Endothelial cell (in vitro differentiated cells): ENCODE measurements around the gene GJC1. TPM values are rescaled to one million over a fixed set of nuclear protein-coding genes. Genes with fewer than 3 reads are reported as not detected.

Source experiments
- DNase-seq: peaks from one replicate; pipeline ENCODE4 v3.0.0; 2021; ENCODE audit warnings: low spot score
- H3K27ac Mint-ChIP-seq: one replicate; pipeline ENCODE4 v1.8.0; 2021; ENCODE audit warnings: mixed read lengths, inconsistent platforms; ENCODE audit not compliant: unreplicated experiment
- H3K27me3 Mint-ChIP-seq: one replicate; pipeline ENCODE4 v1.8.0; 2021; ENCODE audit warnings: mild to moderate bottlenecking, moderate library complexity, mixed read lengths, inconsistent platforms; ENCODE audit not compliant: unreplicated experiment
- H3K36me3 Mint-ChIP-seq: one replicate; pipeline ENCODE4 v1.8.0; 2021; ENCODE audit warnings: mild to moderate bottlenecking, low read depth, mixed read lengths, inconsistent platforms; ENCODE audit not compliant: unreplicated experiment
- H3K4me1 Mint-ChIP-seq: one replicate; pipeline ENCODE4 v1.8.0; 2021; ENCODE audit warnings: mild to moderate bottlenecking, mixed read lengths, inconsistent platforms; ENCODE audit not compliant: unreplicated experiment
- H3K4me3 Mint-ChIP-seq: one replicate; pipeline ENCODE4 v1.8.0; 2021; ENCODE audit warnings: mild to moderate bottlenecking, mixed read lengths, inconsistent platforms; ENCODE audit not compliant: unreplicated experiment
- H3K9me3 Mint-ChIP-seq: one replicate; pipeline ENCODE4 v1.8.0; 2021; ENCODE audit warnings: mixed read lengths, inconsistent platforms; ENCODE audit not compliant: unreplicated experiment
- CTCF ChIP-seq: fragments of 200-600 bp; sonication (generic); IDR thresholded peaks from one replicate; pipeline ENCODE4 v1.5.0; 2021; ENCODE audit warnings: antibody characterized with exemption; ENCODE audit not compliant: unreplicated experiment
- total RNA-seq: library from RNA; stranded (reverse); fragmentation: NEBNext Ultra II Directional; extraction: Animal tissue kit (Norgen Biotek cat#: 25700); gene quantifications from one replicate; pipeline ENCODE4 v1.2.1, GENCODE V29; 2021; ENCODE audit not compliant: unreplicated experiment

GJC1 gene
- total RNA-seq, 1 donor from 2014 or later: 36.5 TPM

GRCh38 chr17:44775136-44775837 is 54.8 kb downstream of the GJC1 start:
- peak; percentile 43 for TF ChIP-seq CTCF
- no peak overlapping the region for H3K27ac Mint-ChIP-seq
- no peaks in the 10 kb centered on the region for H3K36me3 Mint-ChIP-seq
- DNase-seq: peak; percentile 96
- peak overlapping the region; percentile 76 for H3K4me3 Mint-ChIP-seq
- no peaks in the 10 kb centered on the region for H3K9me3 Mint-ChIP-seq
- H3K4me1 Mint-ChIP-seq: peaks cover 3% of the 10 kb centered on the region
- H3K27me3 Mint-ChIP-seq: peaks cover 19% of the 10 kb centered on the region

GRCh38 chr17:44774271-44775135 is 55.6 kb downstream of the GJC1 start:
- peaks cover 17% of the 10 kb centered on the region for H3K27me3 Mint-ChIP-seq
- peak; percentile 99 for DNase-seq
- no peak overlapping the region for H3K27ac Mint-ChIP-seq
- H3K4me3 Mint-ChIP-seq: peak overlapping the region; percentile 83
- H3K9me3 Mint-ChIP-seq: no peaks in the 10 kb centered on the region
- H3K4me1 Mint-ChIP-seq: no peaks in the 10 kb centered on the region
- TF ChIP-seq CTCF: peak; percentile 94
- no peaks in the 10 kb centered on the region for H3K36me3 Mint-ChIP-seq

- TF ChIP-seq CTCF: no peak
- Mint-ChIP-seq H3K27me3 (peaks cover 16% of the 10 kb centered on the region), H3K27ac (no peak overlapping the region), H3K4me3 (no peak overlapping the region), H3K4me1 (no peaks in the 10 kb centered on the region), H3K9me3 (no peaks in the 10 kb centered on the region), H3K36me3 (no peaks in the 10 kb centered on the region)
- DNase-seq: no peak
Observed at GRCh38 chr17:44773140-44773539, 56.9 kb downstream of the GJC1 start.

- Mint-ChIP-seq H3K4me1 (no peaks in the 10 kb centered on the region), H3K27me3 (peaks cover 16% of the 10 kb centered on the region), H3K4me3 (no peak overlapping the region), H3K27ac (no peak overlapping the region), H3K36me3 (no peaks in the 10 kb centered on the region), H3K9me3 (no peaks in the 10 kb centered on the region)
- no peak for DNase-seq
- no peak for TF ChIP-seq CTCF
Observed at GRCh38 chr17:44772308-44773045, 57.6 kb downstream of the GJC1 start.
